Transverse colon (tissue), 4 donors: ENCODE measurements around the gene ANKS1A. TPM values are rescaled to one million over a fixed set of nuclear protein-coding genes. Genes with fewer than 3 reads are reported as not detected.

Source experiments
- DNase-seq: peaks from one replicate; pipeline ENCODE4 v3.0.0-alpha.2; 2019
- H3K27ac ChIP-seq, 4 donors: fragments of 200-600 bp; sonication (generic); 2 replicates each; pipeline ENCODE4 v1.5.1; 2016 to 2018; ENCODE audit warnings: inconsistent platforms in 4 of 4
- H3K27me3 ChIP-seq: fragments of 200-600 bp; sonication (generic); 2 replicates; pipeline ENCODE4 v1.5.1; 2017; ENCODE audit warnings: inconsistent platforms
- H3K36me3 ChIP-seq, 4 donors: fragments of 200-600 bp; sonication (generic); 2 replicates each; pipeline ENCODE4 v1.5.1; 2017 to 2019; ENCODE audit warnings: inconsistent platforms in 4 of 4
- H3K4me1 ChIP-seq, 4 donors: fragments of 200-600 bp; sonication (generic); 2 replicates each; pipeline ENCODE4 v1.5.1; 2017 to 2020; ENCODE audit warnings: inconsistent platforms in 4 of 4
- H3K4me3 ChIP-seq, 4 donors: fragments of 200-600 bp; sonication (generic); 1 replicate in 1 of 4; 2 replicates in 3 of 4; pipeline versions ENCODE4 v1.5.1 to v1.6.1; 2017 to 2019; ENCODE audit warnings: inconsistent platforms in 4 of 4
- H3K9me3 ChIP-seq, 2 donors: fragments of 200-600 bp; sonication (generic); 2 replicates each; pipeline ENCODE4 v1.5.1; 2017 to 2019; ENCODE audit warnings: inconsistent platforms in 2 of 2
- CTCF ChIP-seq, 5 experiments: fragments of 200-600 bp in 3 of 5; fragments of 450-650 bp in 2 of 5; sonication (generic) in 3 of 5; IDR thresholded peaks; 1 replicate in 2 of 5; 2 replicates in 3 of 5; pipeline ENCODE4 v1.5.1; 2016 to 2017; ENCODE audit warnings: antibody characterized with exemption in 5 of 5, inconsistent platforms in 3 of 5, mild to moderate bottlenecking in 2 of 5, moderate library complexity in 1 of 5
- EP300 ChIP-seq: sonication (generic); formaldehyde crosslinking; IDR thresholded peaks from one replicate; pipeline ENCODE4 v1.6.1; 2017; ENCODE audit warnings: antibody characterized with exemption, low read depth
- POLR2A ChIP-seq: fragments of 450-650 bp; IDR thresholded peaks from one replicate; pipeline ENCODE4 v1.6.1; 2016; ENCODE audit warnings: antibody characterized with exemption, mild to moderate bottlenecking, moderate library complexity
- POLR2AphosphoS5 ChIP-seq, 3 donors: sonication (generic); formaldehyde crosslinking; IDR thresholded peaks; one replicate each; pipeline ENCODE4 v1.6.1; 2016; ENCODE audit warnings: antibody characterized with exemption in 3 of 3
- WGBS, 2 donors: methylation state at CpG; one replicate each; pipeline ENCODE4 v1.1.5; 2018; ENCODE audit warnings: low coverage in 1 of 2; 5-methylcytosine and 5-hydroxymethylcytosine counted together
- in situ Hi-C, 4 donors: fragments of 200-750 bp; cut with MboI; loops; one replicate each; pipeline versions ENCODE4 v1.15.0 to v1.15.1; 2017; ENCODE audit warnings: low sequenced_read_pairs in 3 of 4, low pct_ligation_motif_present in 1 of 4, low pct_unique_long_range_greater_than_20kb in 1 of 4
- intact Hi-C: fragments of 100-400 bp; cut with DNase I; formaldehyde crosslinking; loops from one replicate; pipeline ENCODE4 v1.15.1; 2023; ENCODE audit warnings: low total_unique reads
- total RNA-seq, 4 donors: library from RNA; depleted of rRNA; stranded (reverse); fragments of >200 nt; gene quantifications; one replicate each; pipeline ENCODE4 v1.1.0, GENCODE V29; 2016

Gene ANKS1A
- total RNA-seq, 4 donors from 2014 or later: 37.5 to 44.0 (median 38.9) TPM

GRCh38 chr6:34938268-34938667 lies 49.2 kb downstream of the ANKS1A start:
- in situ Hi-C loops: no loop called here
- DNase-seq: no peak
- Histone ChIP-seq H3K36me3 (no peaks in the 10 kb centered on the region), H3K27ac (no peak overlapping the region), H3K4me3 (no peak overlapping the region), H3K27me3 (no peaks in the 10 kb centered on the region), H3K9me3 (no peaks in the 10 kb centered on the region), H3K4me1 (peaks cover 5 to 27% (median 16%) of the 10 kb centered on the region in 4 donors)
- intact Hi-C loops: no loop called here
- no peak for TF ChIP-seq POLR2A
- TF ChIP-seq POLR2AphosphoS5 (IDR thresholded peaks at IDR 0.05): no peak
- no peak for TF ChIP-seq EP300
- no peak for TF ChIP-seq CTCF (IDR thresholded peaks at IDR 0.05)
- 60 to 83% methylated on average over 1 to 3 of the region's 3 CpGs for WGBS, 2 donors

- H3K36me3 ChIP-seq: no peaks in the 10 kb centered on the region
- no peak overlapping the region for H3K27ac ChIP-seq
- no peaks in the 10 kb centered on the region for H3K9me3 ChIP-seq
- H3K4me1 ChIP-seq: peaks cover 0 to 14% (median 8%) of the 10 kb centered on the region in 4 donors
- intact Hi-C loops: no loop called here
- WGBS, 2 donors: 63 to 83% methylated on average over 1 to 4 of the region's 4 CpGs
- no peak for DNase-seq
- in situ Hi-C loops: no loop called here
- TF ChIP-seq EP300 (no peak), POLR2A (no peak), POLR2AphosphoS5 (IDR thresholded peaks at IDR 0.05) (no peak), CTCF (IDR thresholded peaks at IDR 0.05) (no peak)
- H3K4me3 ChIP-seq: no peak overlapping the region
- no peaks in the 10 kb centered on the region for H3K27me3 ChIP-seq
These were observed 51.0 kb downstream of the ANKS1A start for GRCh38 chr6:34940030-34940434.

GRCh38 chr6:34941421-34941820 lies 52.4 kb downstream of the ANKS1A start:
- H3K36me3 ChIP-seq: no peaks in the 10 kb centered on the region
- in situ Hi-C loops: no loop called here
- 92 to 97% methylated on average over 4 of the region's 4 CpGs for WGBS, 2 donors
- intact Hi-C loops: no loop called here
- no peak for DNase-seq
- no peak overlapping the region for H3K4me3 ChIP-seq
- peaks cover 0 to 12% (median 7%) of the 10 kb centered on the region in 4 donors for H3K4me1 ChIP-seq
- no peak overlapping the region for H3K27ac ChIP-seq
- H3K27me3 ChIP-seq: no peaks in the 10 kb centered on the region
- H3K9me3 ChIP-seq: no peaks in the 10 kb centered on the region
- TF ChIP-seq EP300: no peak
- TF ChIP-seq POLR2A: no peak
- TF ChIP-seq POLR2AphosphoS5 (IDR thresholded peaks at IDR 0.05): no peak
- TF ChIP-seq CTCF (IDR thresholded peaks at IDR 0.05): no peak

- intact Hi-C loops (no loop called here), in situ Hi-C loops (no loop called here)
- TF ChIP-seq POLR2A (no peak), CTCF (IDR thresholded peaks at IDR 0.05) (no peak), POLR2AphosphoS5 (IDR thresholded peaks at IDR 0.05) (no peak), EP300 (no peak)
- no peak overlapping the region for H3K27ac ChIP-seq
- H3K4me3 ChIP-seq: no peak overlapping the region
- peaks cover 0 to 1% (median under 1%) of the 10 kb centered on the region in 4 donors for H3K4me1 ChIP-seq
- H3K36me3 ChIP-seq: no peaks in the 10 kb centered on the region
- no peaks in the 10 kb centered on the region for H3K27me3 ChIP-seq
- WGBS, 2 donors: 100% methylated on average over 1 of the region's 1 CpG; no CpG with 5 or more reads in 1 of the 2 donors
- DNase-seq: no peak
- H3K9me3 ChIP-seq: no peaks in the 10 kb centered on the region
These were observed 56.3 kb downstream of the ANKS1A start for GRCh38 chr6:34945317-34945716.
